T-helper 2 cell treated with Interferon-gamma antibody and Interleukin-4, amounts not matched to agents 5 μg/mL and 100 μg/mL, for 36 hours (primary cell): ENCODE measurements around the gene DNAH3.

Experiments used
- DNase-seq: peaks from one replicate; pipeline ENCODE4 v3.0.0; 2021; ENCODE audit warnings: low spot score
- H3K27ac Mint-ChIP-seq: one replicate; pipeline ENCODE4 v1.8.0; 2021; ENCODE audit warnings: mild to moderate bottlenecking, mixed read lengths
- H3K27me3 Mint-ChIP-seq: one replicate; pipeline ENCODE4 v1.8.0; 2021; ENCODE audit warnings: low read depth, mixed read lengths
- H3K36me3 Mint-ChIP-seq: one replicate; pipeline ENCODE4 v1.8.0; 2021; ENCODE audit warnings: low read depth, mixed read lengths
- H3K4me1 Mint-ChIP-seq: one replicate; pipeline ENCODE4 v1.8.0; 2021; ENCODE audit warnings: low read depth, mixed read lengths
- H3K4me3 Mint-ChIP-seq: one replicate; pipeline ENCODE4 v1.8.0; 2022; ENCODE audit warnings: mild to moderate bottlenecking, moderate library complexity, mixed read lengths
- H3K9me3 Mint-ChIP-seq: one replicate; pipeline ENCODE4 v1.8.0; 2021; ENCODE audit warnings: mixed read lengths

Gene DNAH3

GRCh38 chr16:20906341-20907255 is 244.0 kb downstream of the DNAH3 start:
- H3K9me3 Mint-ChIP-seq, result no peaks in the 10 kb centered on the region
- H3K36me3 Mint-ChIP-seq, result peaks cover 38% of the 10 kb centered on the region
- no peaks in the 10 kb centered on the region for H3K27me3 Mint-ChIP-seq
- H3K27ac Mint-ChIP-seq, result no peak overlapping the region
- no peak overlapping the region for H3K4me3 Mint-ChIP-seq
- H3K4me1 Mint-ChIP-seq, result peaks cover 76% of the 10 kb centered on the region
- no peak for DNase-seq

GRCh38 chr16:20905576-20905975 is 245.1 kb downstream of the DNAH3 start:
- H3K4me1 Mint-ChIP-seq, result peaks cover 71% of the 10 kb centered on the region
- H3K27me3 Mint-ChIP-seq, result no peaks in the 10 kb centered on the region
- H3K4me3 Mint-ChIP-seq, result no peak overlapping the region
- no peaks in the 10 kb centered on the region for H3K9me3 Mint-ChIP-seq
- H3K27ac Mint-ChIP-seq, result no peak overlapping the region
- peaks cover 42% of the 10 kb centered on the region for H3K36me3 Mint-ChIP-seq
- no peak for DNase-seq

GRCh38 chr16:20904507-20905081 is 246.1 kb downstream of the DNAH3 start:
- H3K9me3 Mint-ChIP-seq, result no peaks in the 10 kb centered on the region
- peak; percentile 32 for DNase-seq
- peaks cover 44% of the 10 kb centered on the region for H3K36me3 Mint-ChIP-seq
- H3K27me3 Mint-ChIP-seq, result no peaks in the 10 kb centered on the region
- peak overlapping the region; percentile 68 for H3K27ac Mint-ChIP-seq
- peaks cover 62% of the 10 kb centered on the region for H3K4me1 Mint-ChIP-seq
- peak overlapping the region; percentile 47 for H3K4me3 Mint-ChIP-seq

- Mint-ChIP-seq H3K4me3 (peak overlapping the region; percentile 47), H3K27ac (peak overlapping the region; percentile 68), H3K36me3 (peaks cover 44% of the 10 kb centered on the region), H3K4me1 (peaks cover 62% of the 10 kb centered on the region), H3K27me3 (no peaks in the 10 kb centered on the region), H3K9me3 (no peaks in the 10 kb centered on the region)
- DNase-seq, result no peak
These were observed 246.6 kb downstream of the DNAH3 start for GRCh38 chr16:20903899-20904506.

GRCh38 chr16:20903116-20903898 is 247.3 kb downstream of the DNAH3 start:
- DNase-seq, result no peak
- no peaks in the 10 kb centered on the region for H3K9me3 Mint-ChIP-seq
- H3K4me3 Mint-ChIP-seq, result peak overlapping the region; percentile 47
- peaks cover 42% of the 10 kb centered on the region for H3K36me3 Mint-ChIP-seq
- peak overlapping the region; percentile 47 for H3K27ac Mint-ChIP-seq
- H3K4me1 Mint-ChIP-seq, result peaks cover 65% of the 10 kb centered on the region
- no peaks in the 10 kb centered on the region for H3K27me3 Mint-ChIP-seq

- H3K4me1 Mint-ChIP-seq, result peaks cover 68% of the 10 kb centered on the region
- no peaks in the 10 kb centered on the region for H3K27me3 Mint-ChIP-seq
- H3K4me3 Mint-ChIP-seq, result peak overlapping the region; percentile 99
- H3K36me3 Mint-ChIP-seq, result peaks cover 41% of the 10 kb centered on the region
- no peaks in the 10 kb centered on the region for H3K9me3 Mint-ChIP-seq
- no peak for DNase-seq
- H3K27ac Mint-ChIP-seq, result peak overlapping the region; percentile 100
These were observed 248.2 kb downstream of the DNAH3 start for GRCh38 chr16:20902426-20902825.

GRCh38 chr16:20901436-20902112 is 249.1 kb downstream of the DNAH3 start:
- Mint-ChIP-seq H3K4me3 (peak overlapping the region; percentile 99), H3K36me3 (peaks cover 36% of the 10 kb centered on the region), H3K4me1 (peaks cover 73% of the 10 kb centered on the region), H3K9me3 (no peaks in the 10 kb centered on the region), H3K27ac (peak overlapping the region; percentile 100), H3K27me3 (no peaks in the 10 kb centered on the region)
- peak; percentile 20 for DNase-seq

GRCh38 chr16:20901068-20901435 is 249.6 kb downstream of the DNAH3 start:
- Mint-ChIP-seq H3K36me3 (peaks cover 33% of the 10 kb centered on the region), H3K4me3 (peak overlapping the region; percentile 99), H3K27ac (peak overlapping the region; percentile 100), H3K4me1 (peaks cover 69% of the 10 kb centered on the region), H3K9me3 (no peaks in the 10 kb centered on the region), H3K27me3 (no peaks in the 10 kb centered on the region)
- DNase-seq, result no peak

GRCh38 chr16:20900299-20901067 is 250.2 kb downstream of the DNAH3 start, which contains the start of the genes DCUN1D3 and LYRM1:
DCUN1D3 (minus strand) TSS chr16:20900358; CDS start chr16:20862538, 37,820 bp downstream.
LYRM1 (plus strand) TSS chr16:20900771; CDS start chr16:20915556, 14,785 bp downstream.
- H3K27ac Mint-ChIP-seq, result peak within 1 kb of the TSS; percentile 100
- H3K4me1 Mint-ChIP-seq, result peaks cover 69% of the 10 kb centered on the region
- peak within 1 kb of the TSS; percentile 99 for H3K4me3 Mint-ChIP-seq
- no peaks in the 10 kb centered on the region for H3K9me3 Mint-ChIP-seq
- peaks cover 33% of the 10 kb centered on the region for H3K36me3 Mint-ChIP-seq
- DNase-seq, result peak; percentile 90
- no peaks in the 10 kb centered on the region for H3K27me3 Mint-ChIP-seq

- Mint-ChIP-seq H3K36me3 (peaks cover 36% of the 10 kb centered on the region), H3K4me1 (peaks cover 66% of the 10 kb centered on the region), H3K4me3 (peak overlapping the region; percentile 99), H3K9me3 (no peaks in the 10 kb centered on the region), H3K27me3 (no peaks in the 10 kb centered on the region), H3K27ac (peak overlapping the region; percentile 100)
- peak; percentile 23 for DNase-seq
These were observed 251.0 kb downstream of the DNAH3 start for GRCh38 chr16:20899477-20900298.

- H3K27ac Mint-ChIP-seq, result peak overlapping the region; percentile 100
- H3K36me3 Mint-ChIP-seq, result peaks cover 38% of the 10 kb centered on the region
- H3K4me3 Mint-ChIP-seq, result peak overlapping the region; percentile 99
- DNase-seq, result no peak
- peaks cover 61% of the 10 kb centered on the region for H3K4me1 Mint-ChIP-seq
- no peaks in the 10 kb centered on the region for H3K9me3 Mint-ChIP-seq
- no peaks in the 10 kb centered on the region for H3K27me3 Mint-ChIP-seq
These were observed 251.6 kb downstream of the DNAH3 start for GRCh38 chr16:20899071-20899470.

- H3K9me3 Mint-ChIP-seq, result no peaks in the 10 kb centered on the region
- peak overlapping the region; percentile 32 for H3K27ac Mint-ChIP-seq
- H3K4me3 Mint-ChIP-seq, result peak overlapping the region; percentile 99
- H3K27me3 Mint-ChIP-seq, result no peaks in the 10 kb centered on the region
- no peak for DNase-seq
- H3K36me3 Mint-ChIP-seq, result peaks cover 37% of the 10 kb centered on the region
- peaks cover 53% of the 10 kb centered on the region for H3K4me1 Mint-ChIP-seq
These were observed 252.7 kb downstream of the DNAH3 start for GRCh38 chr16:20897922-20898321.
